ENCODE measurements around the gene CYFIP2. TPM values are rescaled to one million over a fixed set of nuclear protein-coding genes. Genes with fewer than 3 reads are reported as not detected.

Gene CYFIP2
- total and polyA plus RNA-seq, 2 of the 8 experiments (the other 6 are each of a cell fraction or from before 2014, with no cell fraction given): 45.1 to 80.6 TPM

DNA sequence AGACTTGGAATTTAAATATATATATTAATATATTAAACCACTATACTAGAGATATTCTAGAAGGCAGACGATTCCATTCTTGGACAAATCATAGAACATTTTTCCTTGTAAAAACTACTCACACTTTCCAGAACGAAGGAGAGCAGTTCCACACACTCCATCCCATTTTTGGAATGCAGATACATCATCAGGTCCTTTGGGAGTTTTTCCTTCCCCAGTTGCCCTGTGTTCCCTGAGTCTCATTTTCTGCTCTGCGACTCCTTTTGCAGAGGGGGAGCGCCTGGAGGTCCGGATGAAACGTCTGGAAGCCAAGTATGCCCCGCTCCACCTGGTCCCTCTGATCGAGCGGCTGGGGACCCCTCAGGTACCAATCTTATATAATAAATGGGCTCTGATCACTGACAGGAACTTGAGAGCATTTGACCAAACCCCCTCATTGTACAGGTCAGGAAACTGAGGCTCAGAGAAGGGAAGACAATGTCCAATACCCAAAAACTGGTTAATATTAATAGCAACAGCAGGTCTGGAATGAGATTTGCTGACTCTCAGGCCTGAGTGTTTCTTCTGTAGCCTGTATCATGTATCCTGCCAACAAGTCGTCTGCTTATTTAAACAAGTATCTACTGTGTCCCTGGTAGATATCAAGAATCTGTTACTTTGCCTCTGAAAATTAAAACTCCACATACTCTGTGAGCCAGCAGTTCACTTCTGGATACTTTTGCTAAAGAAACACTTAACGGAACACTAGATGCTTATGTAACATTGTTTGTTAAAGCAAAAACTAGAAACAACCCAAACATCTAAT, 117.3 kb downstream of the CYFIP2 start:
- no peak overlapping the region for H3K18ac ChIP-seq (ENCODE audit: extremely low read depth, low read length)
- H3K4ac ChIP-seq (replicated peaks; ENCODE audit: insufficient read length, low read depth, low read length): no peak overlapping the region
- no peak overlapping the region for H3K4me2 ChIP-seq (ENCODE audit: insufficient read depth in 1 of 2, low read depth in 2 of 2, low read length in 2 of 2)
- no peaks in the 10 kb centered on the region for H3K9me3 ChIP-seq (ENCODE audit: insufficient read depth in 2 of 2, low read depth in 1 of 2, low read length in 1 of 2)
- H3K27me3 ChIP-seq (replicated peaks in 1 of 4; ENCODE audit: control insufficient read depth in 3 of 4, extremely low read depth in 1 of 4, insufficient read depth in 3 of 4, low read length in 3 of 4): no peaks in the 10 kb centered on the region
- H3K56ac ChIP-seq (replicated peaks; ENCODE audit: insufficient read length, low read depth, low read length): no peak overlapping the region
- 0 out of 2 replicates have a peak, but pooled peaks cover 1% of the 10 kb centered on the region for H3K23me2 ChIP-seq (ENCODE audit: low read depth, low read length)
- 90% methylated on average over 11 of the region's 11 CpGs; no CpG with 5 or more reads in 1 of the 2 experiments for WGBS, 2 experiments (ENCODE audit: extremely low coverage in 1 of 2, insufficient coverage in 1 of 2, insufficient read length in 1 of 2, insufficient replicate concordance in 2 of 2, low coverage in 1 of 2, low lambda C conversion rate in 2 of 2, missing lambda C conversion rate in 1 of 2)
- FAIRE-seq: no peak
- H2BK20ac ChIP-seq (ENCODE audit: low read length): no peak overlapping the region
- no peak for DNase-seq (ENCODE audit: low read depth in 1 of 2, low spot score in 2 of 2)
- no peak overlapping the region for H3K23ac ChIP-seq (ENCODE audit: insufficient read length)
- CTCF ChIA-PET (ENCODE audit: partially characterized antibody): interaction anchor here (1.0 to 1.6 kb wide), 2 partner anchors 12 to 76 kb away, joined by 3 to 6 read pairs; no protein-coding TSS in a partner anchor
- no peak overlapping the region for H3K27ac ChIP-seq (ENCODE audit: low read depth, low read length)
- H2BK12ac ChIP-seq (ENCODE audit: low read depth, low read length): no peak overlapping the region
- no peak overlapping the region for H3K4me3 ChIP-seq (ENCODE audit: extremely low read depth in 1 of 4, insufficient read depth in 2 of 4, low read depth in 3 of 4, low read length in 4 of 4)
- H3K9ac ChIP-seq (replicated peaks in 1 of 4; ENCODE audit: extremely low read depth in 1 of 4, low read depth in 3 of 4, low read length in 3 of 4): no peak overlapping the region
- no peaks in the 10 kb centered on the region for H3K79me2 ChIP-seq (ENCODE audit: control insufficient read depth in 1 of 2, insufficient read depth in 2 of 2, low read length in 2 of 2)
- H2AK5ac ChIP-seq (ENCODE audit: low read depth, low read length): no peak overlapping the region
- H3K4me1 ChIP-seq (replicated peaks in 1 of 4; ENCODE audit: control insufficient read depth in 3 of 4, insufficient read depth in 4 of 4, low read length in 3 of 4): peaks cover 0 to 8% (median 0%) of the 10 kb centered on the region in 4 experiments; a peak in 2 of 7 replicates
- POLR2A ChIA-PET (ENCODE audit: partially characterized antibody): no interaction called here
- no peak overlapping the region for H2BK120ac ChIP-seq (replicated peaks; ENCODE audit: low read depth, low read length)
- peaks cover 0 to 4% (median 2%) of the 10 kb centered on the region in 4 experiments; a peak in 2 of 8 replicates for H3K36me3 ChIP-seq (ENCODE audit: control insufficient read depth in 2 of 4, insufficient read depth in 4 of 4, low read length in 3 of 4)
- no peak overlapping the region for H2BK15ac ChIP-seq (ENCODE audit: low read length)
- H4K91ac ChIP-seq (replicated peaks; ENCODE audit: insufficient read length, low read length): no peak overlapping the region
- H3K79me1 ChIP-seq (ENCODE audit: low read depth, low read length): no peaks in the 10 kb centered on the region
- no peak overlapping the region for H4K5ac ChIP-seq (ENCODE audit: insufficient read length, low read depth, low read length)
- H3K14ac ChIP-seq (ENCODE audit: insufficient read length): no peak overlapping the region
- no peaks in the 10 kb centered on the region for H4K20me1 ChIP-seq (replicated peaks in 1 of 2; ENCODE audit: control insufficient read depth in 1 of 2, insufficient read depth in 2 of 2, low read length in 2 of 2)
- H2BK5ac ChIP-seq (ENCODE audit: low read depth, low read length): no peak overlapping the region
- no peak overlapping the region for H2AFZ ChIP-seq (ENCODE audit: low read length)
- no peak overlapping the region for H4K8ac ChIP-seq (ENCODE audit: extremely low read depth, insufficient read depth, low read length)
- no peak for TF ChIP-seq MAFK (IDR thresholded peaks at IDR 0.05; ENCODE audit: low read depth, low read length)
- TF ChIP-seq SP1 (IDR thresholded peaks at IDR 0.05; ENCODE audit: low read depth, low read length): no peak
- no peak for TF ChIP-seq CTBP2 (IDR thresholded peaks at IDR 0.05; ENCODE audit: borderline replicate concordance, insufficient read depth, insufficient read length, low read length)
- TF ChIP-seq RBBP5 (IDR thresholded peaks at IDR 0.05; ENCODE audit: borderline replicate concordance, low read depth, low read length): no peak
- TF ChIP-seq POU5F1 (IDR thresholded peaks at IDR 0.05; ENCODE audit: low read depth, low read length): no peak
- no peak for TF ChIP-seq NRF1 (IDR thresholded peaks at IDR 0.05; ENCODE audit: low read depth, low read length)
- TF ChIP-seq CEBPB (IDR thresholded peaks at IDR 0.05; ENCODE audit: low read depth, low read length): no peak
- no peak for TF ChIP-seq EGR1 (IDR thresholded peaks at IDR 0.05; ENCODE audit: borderline replicate concordance, low read depth, low read length)
- TF ChIP-seq EZH2 (IDR thresholded peaks at IDR 0.05; ENCODE audit: low read depth, low read length, severe bottlenecking): no peak
- no peak for TF ChIP-seq TBP (IDR thresholded peaks at IDR 0.05; ENCODE audit: low read depth, low read length)
- no peak for TF ChIP-seq HDAC6 (IDR thresholded peaks at IDR 0.05; ENCODE audit: low read depth, low read length)
- TF ChIP-seq RXRA (IDR thresholded peaks at IDR 0.05; ENCODE audit: insufficient read depth, low read depth, low read length): no peak

Measured in H1 (cell line).